Smooth muscle cell of the brain vasculature (primary cell): Measurements from ENCODE around the gene OLA1.
"Not testable (repeated sequence)": the region's sequence is repeated elsewhere in the genome, so short reads cannot be mapped to it uniquely, and the experiment has no call there.

Experiments used
- DNase-seq: peaks from one replicate; pipeline ENCODE4 v3.0.0-alpha.2; 2012; ENCODE audit warnings: low read depth, low spot score

The OLA1 gene

GRCh38 chr2:174248187-174248997, at the start of gene OLA1:
TSS of gene OLA1 (minus strand) at chr2:174248532. CDS start at chr2:174246815, 1,717 bp downstream.
- DNase-seq: peak; percentile 82

GRCh38 chr2:174292908-174293307, 44.6 kb upstream of the OLA1 start:
- DNase-seq: no peak

DNA sequence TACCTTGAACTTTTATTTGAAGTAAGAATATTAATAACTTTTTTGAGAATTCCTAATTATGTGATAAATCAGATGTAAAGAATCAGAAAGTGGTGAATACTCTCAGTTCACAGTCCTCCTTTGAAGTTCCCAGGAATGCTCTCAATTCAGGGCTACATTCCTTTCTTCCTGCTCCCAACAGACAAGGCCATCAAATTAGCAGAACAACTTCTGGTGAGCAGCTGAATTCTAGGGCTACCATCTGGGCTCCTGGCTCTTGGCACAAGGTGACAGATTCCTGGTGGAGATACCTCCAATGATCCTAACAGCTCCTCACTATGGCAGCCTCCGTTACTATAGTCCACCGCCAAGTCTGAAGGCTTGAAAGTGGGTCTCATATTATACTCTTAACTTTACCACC, 37.8 kb upstream of the OLA1 start:
- no peak for DNase-seq

DNA sequence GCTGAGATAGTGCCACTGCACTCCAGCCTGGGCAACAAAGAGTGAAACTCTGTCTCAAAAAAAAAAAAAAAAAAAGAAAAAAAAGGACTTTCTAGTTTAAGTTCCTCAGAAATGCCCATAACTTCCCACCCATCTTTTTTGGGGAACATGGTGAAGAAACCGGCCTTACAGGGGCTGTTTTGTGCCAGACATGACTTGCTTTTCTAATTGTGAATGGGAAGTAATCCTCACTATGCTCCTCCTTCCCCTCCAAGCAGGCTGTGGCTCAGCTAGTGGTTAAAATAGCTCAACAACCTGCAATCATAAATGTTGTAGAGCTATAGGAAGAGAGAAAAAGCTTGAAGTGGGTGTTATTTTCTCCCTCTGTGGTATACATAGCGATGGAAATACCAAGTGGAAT, 34.1 kb upstream of the OLA1 start:
- DNase-seq: no peak

GRCh38 chr2:174281736-174282135, 33.4 kb upstream of the OLA1 start:
- no peak for DNase-seq

- no peak for DNase-seq
These were observed 32.3 kb upstream of the OLA1 start for GRCh38 chr2:174280596-174280995.

GRCh38 chr2:174270263-174270662, 21.9 kb upstream of the OLA1 start:
- DNase-seq: not testable (repeated sequence)

DNA sequence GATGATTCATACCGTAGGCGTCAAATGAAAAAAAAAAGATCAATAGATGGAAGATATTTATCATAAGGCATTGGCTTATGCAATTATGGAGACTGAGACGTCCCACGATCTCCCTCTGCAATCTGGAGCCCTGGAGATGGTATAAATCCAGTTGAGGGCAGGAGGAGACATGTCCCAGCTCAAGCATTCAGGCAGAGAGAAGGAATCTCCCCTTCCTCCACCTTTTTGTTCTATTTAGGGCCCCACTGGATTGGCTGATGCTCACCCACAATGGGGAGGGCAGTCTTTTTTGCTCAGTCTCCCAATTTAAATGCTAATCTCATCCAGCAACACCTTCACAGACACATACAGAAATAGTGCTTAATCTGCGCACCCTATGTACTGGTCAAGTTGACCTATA, 18.0 kb upstream of the OLA1 start:
- no peak for DNase-seq

- DNase-seq: no peak
These were observed 15.7 kb upstream of the OLA1 start for GRCh38 chr2:174263997-174264396.

GRCh38 chr2:174259981-174260380, 11.6 kb upstream of the OLA1 start:
- DNase-seq: peak; percentile 7

DNA sequence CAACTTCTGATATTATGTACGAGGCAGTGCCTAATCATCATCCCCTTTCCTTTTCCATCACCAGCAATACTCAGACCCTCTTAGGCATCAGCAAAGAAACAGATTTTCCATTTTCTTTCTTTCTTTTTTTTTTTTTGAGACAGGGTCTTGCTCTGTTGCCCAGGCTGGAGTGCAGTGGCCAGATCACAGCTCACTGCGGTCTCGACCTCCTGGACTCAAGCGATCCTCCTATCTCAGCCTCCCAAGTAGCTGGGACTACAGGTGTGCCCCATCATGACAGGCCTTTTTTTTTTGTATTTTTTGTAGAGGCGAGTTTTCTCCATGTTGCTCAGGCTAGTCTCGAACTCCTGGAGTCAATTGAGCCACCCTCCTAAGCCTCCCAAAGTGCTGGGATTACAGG, 5.9 kb upstream of the OLA1 start:
- DNase-seq: no peak

- DNase-seq: no peak
These were observed 763 bp upstream of the OLA1 start for GRCh38 chr2:174248998-174249592.

DNA sequence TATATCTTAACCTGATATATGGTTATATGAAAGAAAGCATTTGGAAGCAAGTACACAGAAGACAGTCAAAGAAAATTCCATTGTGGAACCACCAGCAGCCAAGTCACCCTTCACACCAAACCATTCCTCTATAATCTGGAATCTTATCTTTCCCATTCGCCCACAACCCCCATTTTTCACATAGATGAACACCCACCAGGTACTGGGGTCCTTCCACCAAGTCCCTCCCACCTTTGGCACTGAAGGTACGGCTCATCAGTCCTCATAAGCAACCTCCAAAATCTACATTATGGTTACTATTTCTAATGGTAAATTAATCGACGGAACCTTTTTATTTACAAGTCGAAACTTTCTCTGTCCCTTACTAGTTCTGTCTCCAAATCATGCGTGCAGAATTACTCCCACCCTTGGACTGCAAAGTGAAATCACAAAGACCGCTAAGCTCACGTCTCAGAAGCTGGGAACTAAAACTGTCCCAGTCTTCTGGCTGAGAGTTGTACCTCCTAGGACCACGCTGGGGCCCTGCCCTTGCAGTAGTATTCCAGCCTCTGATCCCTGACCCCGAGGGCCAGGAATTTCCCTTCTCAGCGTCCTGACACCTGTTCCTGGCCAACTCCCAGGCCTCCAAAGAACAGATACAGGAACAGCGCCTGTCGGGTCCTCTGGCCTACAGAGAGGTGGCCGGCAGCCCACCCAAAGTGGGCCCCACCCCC, 702 bp downstream of the OLA1 start:
- peak; percentile 3 for DNase-seq

GRCh38 chr2:174246944-174247381, 1.4 kb downstream of the OLA1 start:
- no peak for DNase-seq

- DNase-seq: not testable (repeated sequence)
These were observed 2.7 kb downstream of the OLA1 start for GRCh38 chr2:174245628-174246027.

DNA sequence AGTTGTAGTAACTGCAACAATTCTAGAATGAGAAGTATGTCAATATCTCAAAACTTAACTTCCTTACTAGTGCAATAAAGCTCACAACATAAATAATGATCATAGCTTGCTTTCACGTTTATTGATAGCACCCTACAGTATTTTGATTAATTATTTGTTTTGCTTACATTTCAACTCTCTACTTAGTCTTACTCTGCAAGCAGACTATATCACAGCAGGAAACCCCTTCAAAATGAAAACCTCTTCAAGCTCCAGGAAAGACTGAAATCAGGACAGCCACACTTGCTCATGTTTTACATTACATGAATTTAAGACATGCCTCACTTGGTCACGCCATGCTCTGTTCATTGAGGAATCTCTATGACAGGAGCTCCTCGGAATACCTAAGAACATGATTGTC, 3.3 kb downstream of the OLA1 start:
- DNase-seq: no peak

- DNase-seq: no peak
These were observed 4.5 kb downstream of the OLA1 start for GRCh38 chr2:174243812-174244211.

GRCh38 chr2:174240097-174240496, 8.2 kb downstream of the OLA1 start:
- DNase-seq: no peak

GRCh38 chr2:174236429-174236828, 11.9 kb downstream of the OLA1 start:
- DNase-seq: no peak

DNA sequence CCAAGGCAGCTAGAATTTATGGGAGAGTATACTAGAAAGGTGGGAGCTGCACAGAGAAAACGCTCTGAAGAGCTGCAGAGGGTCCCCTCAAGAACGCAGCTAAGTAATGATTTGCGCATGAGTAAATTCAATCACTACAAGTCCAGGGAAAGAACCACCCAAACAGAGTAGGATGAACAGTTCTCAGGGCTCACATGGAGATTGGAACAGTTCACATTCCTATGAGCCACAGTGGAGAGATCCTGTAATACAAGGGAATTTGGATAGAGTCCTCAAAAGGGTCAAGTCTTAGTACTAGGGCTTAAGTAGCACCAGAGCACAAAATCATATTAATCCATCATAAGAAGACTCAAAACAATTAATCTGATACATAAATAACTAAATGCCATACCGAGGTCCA, 12.7 kb downstream of the OLA1 start:
- no peak for DNase-seq

- DNase-seq: no peak
These were observed 14.5 kb downstream of the OLA1 start for GRCh38 chr2:174233771-174234275.

GRCh38 chr2:174227748-174228147, 20.6 kb downstream of the OLA1 start:
- DNase-seq: no peak
